HG02870 (cell line): ENCODE results near the gene KATNB1.
"Not testable (repeated sequence)": the region's sequence is repeated elsewhere in the genome, so short reads cannot be mapped to it uniquely, and the experiment has no call there.

ENCODE experiments used
- ATAC-seq: cut with Tn5 transposase; IDR thresholded peaks from one replicate; pipeline ENCODE4 v1.9.1; 2021; ENCODE audit warnings: mild to moderate bottlenecking, moderate library complexity; ENCODE audit not compliant: unreplicated experiment

The KATNB1 gene

DNA sequence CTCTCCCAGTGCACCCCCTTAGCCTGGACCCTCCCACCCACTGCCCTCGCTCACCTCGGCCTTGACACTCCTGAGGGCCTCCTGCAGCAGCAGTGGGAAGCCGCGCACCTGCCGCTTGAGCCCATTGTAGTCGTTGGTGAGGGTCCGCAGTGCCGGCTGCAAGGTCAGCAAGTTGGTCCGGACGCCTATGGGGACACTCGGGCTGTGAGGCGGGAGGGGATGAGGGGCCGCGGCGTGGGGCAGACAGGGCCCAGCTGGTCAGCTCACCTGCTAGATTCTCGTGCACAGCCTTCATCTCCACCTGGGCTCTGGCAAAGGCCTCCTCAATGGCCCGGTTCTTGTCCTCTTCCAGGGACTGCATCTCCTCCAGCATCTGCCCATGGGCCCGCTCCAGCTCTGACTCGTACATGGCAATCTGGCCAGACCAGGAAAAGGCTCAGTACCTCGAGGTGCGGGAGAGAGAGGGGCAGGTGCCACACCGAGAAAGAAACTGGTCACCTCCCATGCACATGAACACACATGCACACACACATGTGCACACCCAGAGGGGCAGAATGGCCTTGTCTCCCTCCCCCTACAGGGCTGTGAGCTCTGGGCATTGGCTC lies 34.1 kb downstream of the KATNB1 start:
- ATAC-seq, result no peak

DNA sequence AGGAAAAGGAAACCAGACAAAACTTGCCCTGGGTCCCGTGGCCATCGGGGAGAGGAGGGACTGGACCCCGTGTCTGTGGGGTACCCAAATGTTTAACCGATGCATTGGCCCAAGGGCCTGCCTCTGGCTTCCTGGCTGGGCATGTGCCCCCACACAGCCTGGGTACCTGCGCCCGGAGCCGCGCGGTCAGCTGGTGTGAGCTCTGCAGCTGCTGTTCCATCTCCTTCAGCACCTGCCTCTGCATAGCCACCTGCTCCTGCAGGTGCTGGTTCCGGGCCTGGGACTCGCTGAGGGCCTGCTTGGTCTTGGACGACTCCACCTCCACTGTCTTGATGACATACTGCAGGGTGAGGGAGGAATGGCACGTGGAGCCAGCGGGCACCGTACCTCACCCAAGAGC lies 34.8 kb downstream of the KATNB1 start:
- ATAC-seq, result no peak

DNA sequence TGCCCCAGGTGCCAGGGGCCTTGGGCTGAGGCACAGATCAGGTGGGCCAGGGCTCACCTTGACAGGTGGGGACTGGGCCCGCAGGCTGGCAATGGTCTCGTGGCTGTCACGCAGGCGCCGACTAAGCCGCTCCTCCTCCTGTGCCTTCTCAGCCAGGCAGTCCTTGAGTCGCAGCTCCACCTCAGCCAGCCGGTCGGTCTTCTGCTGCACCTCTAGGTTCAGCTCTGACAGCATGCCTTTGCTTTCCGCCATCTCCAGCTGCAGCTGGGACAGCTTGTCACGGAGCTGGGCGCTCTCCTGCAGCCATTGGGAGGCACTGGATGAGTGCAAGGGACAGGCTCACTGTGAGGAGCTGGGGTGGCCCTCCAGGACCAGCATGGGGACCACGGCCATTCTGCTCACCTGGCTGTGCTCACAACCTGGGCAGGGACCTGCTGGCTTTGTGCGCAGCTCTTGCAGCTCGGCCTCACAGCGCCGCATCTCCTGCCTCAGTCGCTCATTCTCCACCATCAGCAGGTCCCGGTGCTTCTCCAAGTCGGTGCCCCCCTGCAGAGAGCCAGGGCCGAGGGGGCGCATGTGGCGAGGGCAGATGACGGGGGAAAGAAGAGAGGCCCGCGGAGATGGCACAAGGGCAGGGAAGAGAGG lies 35.7 kb downstream of the KATNB1 start:
- no peak for ATAC-seq

DNA sequence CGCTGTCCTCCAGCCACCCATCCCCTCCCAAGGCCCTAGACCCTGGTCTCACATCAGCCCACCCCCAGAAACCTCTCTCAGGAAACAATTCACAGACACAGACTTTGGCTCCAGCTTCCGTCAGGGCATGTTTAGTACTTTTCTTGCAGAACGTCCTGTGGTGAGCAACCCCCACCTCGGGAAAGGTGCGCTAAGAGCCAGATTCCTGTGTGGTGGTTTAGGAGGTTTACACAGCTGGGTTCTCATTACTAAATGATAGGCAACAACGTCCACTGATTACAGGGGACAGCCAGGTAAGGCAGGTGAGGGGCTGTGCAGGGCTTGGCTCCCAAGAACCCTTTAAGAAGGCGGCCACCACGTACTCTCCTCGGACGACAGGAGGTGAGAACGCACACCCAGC lies 37.4 kb downstream of the KATNB1 start:
- ATAC-seq, result no peak

DNA sequence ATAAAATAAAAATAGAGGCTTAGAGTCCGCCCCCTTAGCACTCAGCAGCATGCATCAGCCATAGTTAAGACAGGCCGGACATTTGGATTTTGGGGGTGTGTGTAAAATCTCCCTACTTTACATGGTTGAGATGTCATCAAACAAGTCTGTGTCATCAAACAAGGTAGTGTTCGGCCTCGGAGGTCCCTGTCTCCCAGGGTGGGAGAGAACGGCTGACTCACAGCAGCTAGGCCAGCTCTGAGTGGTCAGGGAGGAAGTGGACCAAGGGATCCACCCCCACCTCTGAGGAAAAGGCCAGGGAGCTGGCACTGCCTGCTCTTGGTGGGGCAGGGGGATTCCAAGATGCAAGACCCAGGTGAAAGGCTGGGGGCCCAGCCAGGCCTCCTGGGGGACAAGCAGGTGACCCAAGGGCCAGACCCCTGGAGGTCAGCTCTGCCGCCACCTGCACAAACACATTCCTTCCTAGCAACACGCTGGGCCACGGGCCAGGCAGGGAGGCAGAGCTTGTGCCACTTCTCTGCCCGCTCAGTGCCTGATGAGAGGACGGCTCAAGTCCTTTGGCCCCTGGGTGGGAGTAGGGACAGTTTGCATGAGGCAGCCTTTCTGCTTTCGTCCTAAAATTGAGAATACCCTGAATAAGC lies 38.2 kb downstream of the KATNB1 start:
- ATAC-seq, result no peak

DNA sequence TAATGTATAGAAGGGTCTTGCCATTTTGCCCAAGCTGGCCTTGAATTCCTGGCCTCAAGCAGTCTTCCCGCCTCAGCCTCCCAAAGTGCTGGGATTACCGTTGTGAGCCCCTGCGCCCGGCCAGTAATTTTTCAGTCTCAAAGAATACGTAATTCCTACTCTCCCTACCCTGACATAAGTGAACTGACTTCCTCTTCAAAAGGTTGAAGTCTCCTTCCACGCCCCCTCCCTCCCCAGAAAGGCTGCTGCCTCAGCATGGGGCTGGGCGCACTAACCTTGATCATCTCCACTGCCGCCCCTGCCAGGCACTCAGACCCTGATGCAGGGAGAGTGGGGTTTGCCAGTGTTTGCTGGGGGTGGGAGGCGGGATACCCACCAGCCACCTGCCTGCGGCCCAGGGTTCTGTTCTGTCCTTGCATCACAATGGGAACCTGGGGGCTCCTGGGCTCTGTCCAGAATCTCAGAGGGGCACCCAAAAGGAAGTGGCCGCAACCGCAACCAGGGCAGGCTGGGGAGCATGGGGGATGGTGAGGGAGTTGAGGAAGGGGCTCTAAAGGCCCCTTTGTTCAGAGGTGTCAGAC lies 39.2 kb downstream of the KATNB1 start:
- no peak for ATAC-seq

DNA sequence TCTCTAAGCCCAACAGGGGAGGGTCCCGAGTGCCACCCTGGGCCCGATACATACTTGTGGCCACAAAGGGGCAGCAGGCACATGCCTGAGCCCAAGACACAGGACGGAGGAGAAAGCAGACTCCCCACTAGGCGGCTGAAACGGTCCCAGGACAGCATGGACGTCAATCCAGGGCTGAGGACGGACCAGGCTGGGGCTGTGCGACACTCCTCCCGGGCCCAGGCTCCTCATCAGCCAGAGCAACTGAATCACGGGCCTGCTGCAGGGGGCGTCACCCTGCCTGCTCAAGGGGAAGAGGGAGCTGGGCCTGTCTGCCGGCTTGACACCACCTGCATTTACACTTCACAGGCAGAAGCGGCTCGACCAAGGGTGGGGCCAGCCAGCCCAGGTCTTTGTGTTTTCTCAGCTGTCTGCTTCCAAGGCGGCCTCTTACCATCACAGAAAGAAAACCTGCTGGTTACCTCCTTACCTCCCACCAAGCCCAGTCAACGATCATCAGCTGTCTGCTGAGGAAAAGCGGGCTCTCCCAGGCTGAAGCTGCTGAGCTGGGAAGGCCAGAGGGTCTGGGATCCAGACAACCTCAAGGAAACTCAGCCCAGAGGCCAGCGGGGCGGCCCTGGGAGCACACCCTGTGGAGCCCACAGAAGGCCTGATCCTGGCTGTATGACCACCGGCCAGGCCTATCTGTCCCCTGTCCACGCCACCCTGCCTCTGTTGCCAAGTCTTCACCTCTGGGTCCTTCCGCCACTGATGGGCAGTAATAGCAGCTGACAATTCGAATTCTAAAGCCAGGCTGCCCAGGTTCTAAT lies 40.3 kb downstream of the KATNB1 start:
- ATAC-seq, result no peak

DNA sequence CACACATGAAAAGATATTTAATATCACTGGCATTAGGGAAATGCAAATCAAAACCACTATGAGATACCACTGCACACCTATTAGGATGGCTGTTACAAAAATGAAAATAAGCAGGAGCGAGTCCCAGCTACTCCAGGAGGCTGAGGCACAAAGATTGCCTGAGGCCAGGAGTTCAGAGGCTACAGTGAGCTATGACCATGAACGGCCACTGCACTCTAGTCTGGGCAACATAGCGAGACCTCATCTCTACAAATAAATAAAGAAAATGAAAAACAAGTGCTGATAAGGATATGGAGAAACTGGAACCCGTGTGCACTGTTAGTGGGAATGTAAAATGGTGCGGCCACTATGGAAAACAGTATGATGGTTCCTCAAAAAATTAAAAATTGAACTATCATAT lies 43.1 kb downstream of the KATNB1 start:
- no peak for ATAC-seq

DNA sequence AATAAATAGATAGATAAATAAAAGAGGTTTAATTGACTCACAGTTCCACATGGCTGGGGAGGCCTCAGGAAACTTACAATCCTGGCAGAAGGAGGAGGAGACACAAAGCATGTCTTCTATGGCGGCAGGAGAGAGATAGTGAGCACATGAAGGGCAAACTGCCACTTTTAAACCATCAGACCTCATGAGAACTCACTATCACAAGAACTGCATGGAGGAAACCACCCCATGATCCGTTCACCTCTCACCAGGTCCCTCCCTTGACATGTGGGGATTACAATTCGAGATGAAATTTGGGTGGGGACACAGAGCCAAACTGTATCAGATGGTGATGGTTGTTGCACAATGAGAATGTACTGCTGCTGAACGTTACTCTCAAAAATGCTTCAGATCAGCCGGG lies 44.3 kb downstream of the KATNB1 start:
- ATAC-seq, result not testable (repeated sequence)

DNA sequence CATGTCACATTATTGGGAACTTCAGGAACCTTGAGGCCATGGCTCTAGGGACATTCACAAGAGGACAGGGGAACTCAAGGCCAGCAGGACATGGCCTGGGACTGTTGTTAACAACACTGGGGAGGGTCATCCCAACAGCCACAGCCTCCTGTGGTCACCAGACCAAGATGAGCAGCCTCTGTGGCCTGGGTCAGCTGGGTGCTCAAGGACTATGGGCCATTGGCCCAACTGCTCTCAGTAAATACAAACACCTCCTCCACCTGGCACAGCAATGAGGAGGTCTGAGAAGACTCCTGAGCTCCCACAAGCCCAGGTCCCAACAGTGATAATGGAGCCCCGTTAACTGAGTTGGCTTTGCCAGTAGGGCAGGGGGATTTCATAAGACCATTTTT lies 45.8 kb downstream of the KATNB1 start:
- ATAC-seq, result no peak

DNA sequence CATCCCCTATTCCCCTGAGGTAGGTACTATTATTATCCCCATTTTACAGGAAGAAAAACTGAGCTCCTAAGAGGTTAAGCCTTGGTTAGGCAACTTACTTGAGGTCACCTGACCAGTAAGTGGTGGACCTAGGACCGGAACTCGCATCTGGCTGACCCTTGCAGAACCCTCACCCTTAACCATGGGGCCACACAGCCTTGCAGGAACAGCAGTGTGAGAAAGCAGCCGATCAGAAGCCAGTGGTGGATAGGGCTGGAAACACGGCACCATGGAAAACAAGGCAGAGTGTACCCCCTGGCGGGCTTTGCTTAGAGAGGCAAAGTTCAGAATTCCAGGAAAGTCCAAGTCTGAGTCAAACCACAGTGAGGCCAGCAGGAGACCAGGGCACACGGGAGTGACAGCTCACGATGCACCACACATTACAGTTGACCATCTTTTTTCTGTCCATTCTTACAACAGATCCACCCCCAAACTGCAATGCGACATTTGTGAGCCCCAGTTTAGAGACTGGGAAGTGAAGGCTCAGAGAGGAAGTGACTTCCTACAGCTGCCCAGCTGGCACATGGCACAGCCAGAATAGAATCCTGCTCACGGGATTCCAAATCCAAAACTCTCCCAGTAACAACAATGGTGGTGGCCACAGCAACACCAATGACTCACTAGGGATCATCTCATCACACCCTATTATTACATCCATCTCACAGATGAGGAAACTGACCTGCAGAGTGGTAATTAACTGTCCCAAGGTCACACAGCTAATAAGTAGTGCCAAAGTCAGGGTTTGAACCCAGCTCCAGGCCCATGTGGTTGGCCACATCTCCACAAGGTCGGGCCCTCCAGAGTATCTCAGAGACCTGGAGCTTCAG lies 46.4 kb downstream of the KATNB1 start:
- ATAC-seq, result no peak

DNA sequence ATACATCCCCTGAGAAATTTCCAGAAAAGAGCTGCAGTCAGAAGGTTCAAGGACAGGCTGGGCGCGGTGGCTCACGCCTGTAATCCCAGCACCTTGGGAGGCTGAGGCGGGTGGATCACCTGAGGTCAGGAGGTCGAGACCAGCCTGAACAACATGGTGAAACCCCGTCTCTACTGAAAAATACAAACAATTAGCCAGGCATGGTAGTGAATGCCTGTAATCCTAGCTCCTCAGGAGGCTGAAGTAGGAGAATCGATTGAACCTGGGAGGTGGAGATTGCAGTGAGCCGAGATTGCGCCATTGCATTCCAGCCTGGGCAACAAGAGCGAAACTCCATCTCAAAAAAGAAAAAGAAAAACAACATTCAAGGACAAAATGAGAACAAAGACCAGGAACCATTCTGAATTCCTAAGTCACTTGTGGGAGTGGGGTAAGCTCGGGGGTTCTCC lies 47.1 kb downstream of the KATNB1 start:
- ATAC-seq, result not testable (repeated sequence)

DNA sequence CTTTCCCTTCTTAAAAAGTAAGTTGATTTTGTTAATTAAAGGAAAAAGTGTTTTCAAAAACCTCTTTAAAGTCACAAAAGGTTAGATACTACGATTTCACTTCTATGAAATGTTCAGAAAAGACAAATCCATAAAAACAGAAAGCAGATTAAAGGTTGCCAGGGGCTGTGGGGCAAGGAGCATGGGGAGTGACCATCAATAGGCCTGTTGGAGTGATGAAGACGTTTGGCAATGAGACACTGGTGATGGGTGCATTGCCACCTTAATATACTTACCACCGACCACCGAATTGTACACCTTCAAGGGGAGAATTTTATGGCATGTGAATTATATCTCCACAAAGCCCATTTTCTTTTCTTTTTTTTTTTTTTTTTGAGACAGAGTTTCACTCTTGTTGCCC lies 47.5 kb downstream of the KATNB1 start:
- ATAC-seq, result no peak

DNA sequence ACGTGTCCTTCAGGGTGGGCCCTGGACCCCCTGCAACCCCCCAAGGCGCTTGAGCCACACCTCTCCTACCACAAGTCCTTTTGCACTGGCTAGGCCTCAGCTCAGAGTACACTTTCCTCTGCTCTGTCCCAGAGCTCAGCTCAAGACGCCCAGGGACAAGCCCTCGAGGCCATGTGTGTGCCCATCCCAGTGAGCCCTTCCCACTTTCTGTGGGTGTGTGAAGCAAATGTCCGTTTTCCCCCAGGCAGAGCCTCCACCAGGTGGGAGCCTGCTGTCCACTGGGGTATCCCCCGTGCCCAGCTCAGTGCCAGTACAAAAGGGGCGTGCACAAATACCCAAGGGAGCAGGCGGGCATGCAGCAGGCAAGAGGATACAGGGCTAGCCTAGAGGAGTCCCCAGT lies 48.3 kb downstream of the KATNB1 start:
- ATAC-seq, result no peak

DNA sequence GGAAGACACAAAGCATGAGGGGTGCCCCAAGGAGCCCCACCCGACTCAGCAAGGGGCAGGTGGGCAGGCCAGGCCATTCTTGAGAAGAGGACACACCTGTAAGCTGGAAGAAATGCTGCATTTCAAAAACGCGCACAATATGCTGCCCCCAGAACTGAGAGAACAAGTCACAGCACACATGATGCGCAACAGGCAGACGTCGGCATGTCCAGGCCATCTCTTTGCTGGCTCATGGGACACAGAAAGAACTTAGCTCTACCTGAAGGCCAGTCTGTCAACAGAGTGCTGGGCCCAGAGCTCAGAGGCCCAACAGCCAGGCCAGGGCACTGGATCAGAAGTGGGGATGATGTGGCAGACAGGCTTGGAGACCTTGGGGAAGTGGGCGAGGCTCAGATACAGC lies 48.8 kb downstream of the KATNB1 start:
- no peak for ATAC-seq

DNA sequence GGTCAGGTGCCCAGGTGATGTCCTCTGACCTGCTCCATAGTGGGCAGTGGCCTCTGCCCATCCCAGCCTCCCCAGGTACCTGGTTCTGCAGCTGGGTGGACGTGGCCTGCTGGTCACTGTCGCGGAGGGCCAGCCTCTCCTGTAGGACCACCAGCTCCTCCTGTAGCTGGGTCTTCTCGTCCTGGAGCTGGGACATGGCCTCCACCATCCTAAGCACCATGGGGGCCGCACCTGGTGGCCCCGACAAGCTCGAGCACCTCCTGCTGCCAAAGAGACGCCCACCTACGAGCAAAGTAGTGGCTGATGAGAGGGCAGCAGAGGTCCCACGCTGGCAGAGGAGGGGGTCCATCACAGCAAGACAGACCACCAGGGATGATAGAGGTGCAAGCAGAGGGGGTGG lies 49.8 kb downstream of the KATNB1 start:
- no peak for ATAC-seq

DNA sequence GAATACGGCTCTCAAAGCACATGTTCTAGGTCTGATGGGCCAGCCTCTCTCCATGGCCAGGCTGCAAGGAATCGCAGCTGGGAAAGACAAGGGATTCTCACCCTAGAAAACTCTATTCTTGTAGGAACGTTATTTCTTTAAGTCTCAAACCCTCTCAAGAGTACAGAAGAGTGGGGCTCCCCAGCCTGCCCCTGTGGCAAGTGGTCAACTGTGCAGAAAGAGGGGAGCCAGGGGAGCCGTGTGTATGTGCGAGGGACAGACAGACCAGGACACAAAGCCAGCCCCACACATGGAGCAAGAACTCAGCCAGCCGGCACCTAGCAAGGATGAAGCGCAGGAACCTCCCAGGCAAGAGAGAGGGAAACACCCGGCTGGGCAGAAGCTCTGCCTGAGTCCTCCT lies 50.4 kb downstream of the KATNB1 start:
- no peak for ATAC-seq

DNA sequence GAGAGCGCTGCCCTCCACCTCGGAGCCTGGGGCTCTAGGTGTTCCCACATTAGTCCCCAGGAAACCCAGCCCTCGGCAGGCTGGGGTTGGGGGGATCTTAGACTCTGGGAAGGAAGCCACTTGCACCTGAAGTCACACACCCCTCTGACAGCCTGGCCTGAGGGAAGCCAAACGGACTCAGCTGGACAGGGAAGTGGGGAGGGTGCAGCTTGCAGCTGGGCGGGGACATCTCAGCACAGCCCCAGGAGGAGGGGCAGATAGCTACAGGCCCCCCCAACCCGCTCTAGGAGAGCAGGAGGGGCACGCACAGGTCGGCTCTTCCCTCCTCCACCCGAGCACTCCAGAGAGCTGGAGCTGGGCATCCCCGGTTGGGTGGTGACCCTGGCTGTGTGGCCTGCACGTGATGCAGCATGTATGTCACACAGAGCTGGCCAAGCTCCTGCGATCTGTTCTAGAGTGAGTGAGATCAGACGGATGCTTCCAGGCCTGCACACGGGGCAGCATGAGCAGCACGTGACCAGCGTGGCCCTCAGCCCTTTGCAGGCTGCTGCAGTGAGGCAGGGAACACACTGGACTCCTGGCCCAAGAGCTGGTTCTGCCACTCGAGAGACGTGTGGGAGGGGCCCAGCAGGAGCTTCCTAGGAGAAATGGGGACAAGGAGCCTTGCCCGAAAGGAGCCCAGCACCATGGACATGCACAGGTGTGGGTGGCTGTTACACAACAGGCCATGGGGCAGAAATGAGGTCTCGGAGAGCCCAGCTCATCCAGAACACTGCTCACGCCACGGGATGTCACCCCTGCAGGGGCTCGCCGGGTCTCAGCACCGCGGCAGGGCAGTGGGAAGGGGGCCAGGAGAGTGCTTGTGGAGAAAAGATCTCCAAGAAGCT lies 51.3 kb downstream of the KATNB1 start:
- no peak for ATAC-seq

DNA sequence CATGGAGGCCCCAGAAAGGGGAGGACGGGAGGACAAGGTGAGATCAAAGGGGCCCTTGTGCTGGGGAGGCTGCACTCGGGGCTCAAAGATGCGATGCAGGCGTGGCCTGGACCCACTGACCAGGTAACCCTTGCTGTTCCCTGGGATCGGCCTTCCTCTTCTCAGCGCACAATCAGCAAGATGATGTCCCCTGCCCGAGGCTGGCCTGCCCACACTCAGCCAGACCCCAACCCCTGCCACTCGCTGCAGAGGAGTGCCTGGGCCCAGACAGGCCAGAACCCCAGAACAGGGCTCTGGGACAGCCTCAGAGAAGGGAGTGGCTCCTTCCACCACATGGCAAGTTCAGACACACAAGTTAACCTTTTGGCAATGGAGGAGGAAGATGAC lies 51.9 kb downstream of the KATNB1 start:
- ATAC-seq, result no peak
